Measurements from ENCODE around the gene SVOP. TPM values are rescaled to one million over a fixed set of nuclear protein-coding genes. Genes with fewer than 3 reads are reported as not detected.

SVOP gene
- total and polyA plus RNA-seq, 2 experiments from 2014 or later: not detected

DNA sequence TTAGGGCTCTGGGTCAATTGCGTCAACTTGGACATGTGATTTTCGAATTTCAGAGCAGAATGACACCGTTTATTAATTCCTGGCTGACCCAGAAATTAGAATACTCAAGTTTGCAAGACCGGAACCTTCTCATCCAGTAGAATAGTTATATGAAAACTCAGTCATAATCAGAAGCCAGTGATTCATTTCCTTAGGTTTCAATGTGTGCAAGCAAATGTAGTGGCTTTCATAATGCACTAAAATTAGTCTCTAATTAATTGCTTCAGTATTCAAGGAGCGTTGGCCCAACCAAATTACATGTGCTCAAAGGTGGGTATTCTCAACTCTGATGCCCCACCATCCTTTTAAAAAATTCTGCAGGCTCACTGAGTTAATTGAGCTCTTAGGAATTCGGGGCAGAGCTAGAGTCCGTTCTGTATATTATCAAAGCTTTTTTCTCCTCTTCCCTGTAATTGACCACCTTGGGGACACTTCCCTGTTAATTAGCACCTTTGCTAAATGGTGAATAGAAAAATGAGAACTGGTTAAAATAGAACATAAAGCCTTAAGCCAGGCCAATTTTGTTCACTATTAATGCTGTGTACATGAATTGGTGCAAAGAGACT is 85.6 kb downstream of the SVOP start:
- WGBS, 2 experiments (ENCODE audit: low coverage in 1 of 2, low lambda C conversion rate in 2 of 2, missing lambda C conversion rate in 2 of 2): 34 to 41% methylated on average over 7 of the region's 7 CpGs
- Histone ChIP-seq H4K20me1 (ENCODE audit: insufficient read depth) (no peaks in the 10 kb centered on the region), H3K9me2 (ENCODE audit: insufficient read depth) (no peaks in the 10 kb centered on the region), H3K9ac (no peak overlapping the region), H3K9me3 (ENCODE audit: low read depth) (no peaks in the 10 kb centered on the region), H3K79me2 (ENCODE audit: insufficient read depth) (no peaks in the 10 kb centered on the region), H3F3A (ENCODE audit: insufficient read depth) (no peaks in the 10 kb centered on the region), H3K4me3 (no peak overlapping the region), H3K4me1 (ENCODE audit: insufficient read depth) (no peaks in the 10 kb centered on the region), H3K36me3 (ENCODE audit: low read depth) (no peaks in the 10 kb centered on the region), H3K27ac (no peak overlapping the region), H3K4me2 (ENCODE audit: unreplicated experiment) (no peak overlapping the region), H2AFZ (no peak overlapping the region), H3K27me3 (replicated peaks; ENCODE audit: insufficient read depth) (peaks cover 24% of the 10 kb centered on the region)
- no peak for TF ChIP-seq EZH2phosphoT487 (IDR thresholded peaks at IDR 0.05; ENCODE audit: insufficient read depth, low read depth)
- TF ChIP-seq EZH2 (IDR thresholded peaks at IDR 0.05; ENCODE audit: insufficient read depth, poor library complexity, severe bottlenecking): no peak
- no peak for DNase-seq
- in situ Hi-C loops (cut with MboI): no loop called here

DNA sequence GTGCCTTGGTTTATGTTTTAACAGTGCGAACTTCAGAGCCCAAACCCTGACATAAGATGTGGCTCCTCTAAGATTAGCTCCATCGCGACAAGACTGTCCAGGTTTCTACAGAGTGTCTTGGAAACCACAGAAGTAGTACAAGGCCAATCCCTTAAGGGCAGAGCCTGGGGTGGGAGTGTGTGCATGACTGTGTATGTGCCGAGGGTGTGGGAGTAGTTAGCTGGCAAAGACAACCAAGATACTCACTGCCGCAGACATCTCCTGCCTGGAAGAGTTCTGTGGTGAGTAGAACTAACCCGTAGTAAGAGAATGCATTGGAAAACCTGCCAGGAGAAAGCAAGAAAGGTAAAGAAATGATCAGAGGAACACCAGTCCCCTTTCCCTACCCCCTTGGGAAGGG is 86.9 kb downstream of the SVOP start:
- H3K9ac ChIP-seq: no peak overlapping the region
- no peaks in the 10 kb centered on the region for H4K20me1 ChIP-seq (ENCODE audit: insufficient read depth)
- H3F3A ChIP-seq (ENCODE audit: insufficient read depth): no peaks in the 10 kb centered on the region
- WGBS, 2 experiments (ENCODE audit: low coverage in 1 of 2, low lambda C conversion rate in 2 of 2, missing lambda C conversion rate in 2 of 2): 67 to 75% methylated on average over 6 of the region's 6 CpGs
- H3K4me1 ChIP-seq (ENCODE audit: insufficient read depth): no peaks in the 10 kb centered on the region
- no peak for TF ChIP-seq EZH2phosphoT487 (IDR thresholded peaks at IDR 0.05; ENCODE audit: insufficient read depth, low read depth)
- TF ChIP-seq EZH2 (IDR thresholded peaks at IDR 0.05; ENCODE audit: insufficient read depth, poor library complexity, severe bottlenecking): no peak
- H3K27ac ChIP-seq: no peak overlapping the region
- peaks cover 22% of the 10 kb centered on the region for H3K27me3 ChIP-seq (replicated peaks; ENCODE audit: insufficient read depth)
- no peaks in the 10 kb centered on the region for H3K79me2 ChIP-seq (ENCODE audit: insufficient read depth)
- H2AFZ ChIP-seq: no peak overlapping the region
- no peaks in the 10 kb centered on the region for H3K36me3 ChIP-seq (ENCODE audit: low read depth)
- H3K4me2 ChIP-seq (ENCODE audit: unreplicated experiment): no peak overlapping the region
- H3K9me3 ChIP-seq (ENCODE audit: low read depth): no peaks in the 10 kb centered on the region
- no peak overlapping the region for H3K4me3 ChIP-seq
- in situ Hi-C loops (cut with MboI): no loop called here
- no peaks in the 10 kb centered on the region for H3K9me2 ChIP-seq (ENCODE audit: insufficient read depth)
- DNase-seq: no peak

DNA sequence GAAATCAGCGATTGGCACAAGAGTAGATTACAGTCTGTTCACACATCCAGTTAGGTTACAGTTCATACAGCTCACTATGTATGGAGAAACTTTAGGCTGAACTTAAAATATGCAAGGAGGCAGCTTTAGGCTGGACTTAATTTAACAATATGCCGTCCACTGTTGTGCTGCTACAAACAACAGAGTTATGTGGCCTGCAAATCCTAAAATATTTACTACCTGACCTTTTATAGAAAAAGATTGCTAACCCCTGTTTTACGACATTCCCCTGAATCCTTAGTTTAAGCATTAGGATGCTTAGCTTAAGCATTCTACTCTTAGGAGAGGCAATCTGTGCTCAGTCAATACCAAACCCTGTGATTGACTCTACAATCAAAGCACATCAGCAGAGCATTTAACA is 90.1 kb downstream of the SVOP start:
- in situ Hi-C loops (cut with MboI): no loop called here
- 77 to 80% methylated on average over 3 of the region's 3 CpGs for WGBS, 2 experiments (ENCODE audit: low coverage in 1 of 2, low lambda C conversion rate in 2 of 2, missing lambda C conversion rate in 2 of 2)
- no peak overlapping the region for H3K27ac ChIP-seq

DNA sequence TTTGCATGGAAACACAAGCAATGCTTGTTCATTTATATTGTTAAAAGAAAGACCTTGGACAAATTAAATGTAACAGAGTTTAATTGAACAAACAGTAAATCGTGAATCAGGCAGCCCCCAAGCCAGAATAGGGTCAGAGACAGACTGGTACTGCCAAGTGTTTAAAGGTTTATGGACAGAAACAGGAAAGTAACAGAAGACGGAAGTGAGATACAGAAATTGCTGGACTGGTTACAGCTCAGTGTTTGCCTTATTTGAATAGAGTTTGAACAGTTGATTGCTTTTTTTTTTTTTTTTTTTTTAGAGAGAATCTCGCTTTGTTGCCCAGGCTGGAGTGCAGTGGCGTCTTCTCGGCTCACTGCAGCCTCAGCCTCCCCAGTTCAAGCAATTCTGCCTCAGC is 90.7 kb downstream of the SVOP start:
- H2AFZ ChIP-seq: no peak overlapping the region
- H3K9ac ChIP-seq: no peak overlapping the region
- H3K27ac ChIP-seq: no peak overlapping the region
- H3K9me3 ChIP-seq (ENCODE audit: low read depth): no peaks in the 10 kb centered on the region
- peaks cover 4% of the 10 kb centered on the region; the same call in 1 of the 2 replicates for H3K27me3 ChIP-seq (replicated peaks; ENCODE audit: insufficient read depth)
- H4K20me1 ChIP-seq (ENCODE audit: insufficient read depth): no peaks in the 10 kb centered on the region
- DNase-seq: no peak
- no peak for TF ChIP-seq EZH2 (IDR thresholded peaks at IDR 0.05; ENCODE audit: insufficient read depth, poor library complexity, severe bottlenecking)
- TF ChIP-seq EZH2phosphoT487 (IDR thresholded peaks at IDR 0.05; ENCODE audit: insufficient read depth, low read depth): no peak
- no peaks in the 10 kb centered on the region for H3K79me2 ChIP-seq (ENCODE audit: insufficient read depth)
- WGBS, 2 experiments (ENCODE audit: low coverage in 1 of 2, low lambda C conversion rate in 2 of 2, missing lambda C conversion rate in 2 of 2): 55 to 63% methylated on average over 5 of the region's 5 CpGs
- H3K4me1 ChIP-seq (ENCODE audit: insufficient read depth): no peaks in the 10 kb centered on the region
- H3K9me2 ChIP-seq (ENCODE audit: insufficient read depth): no peaks in the 10 kb centered on the region
- H3K4me3 ChIP-seq: no peak overlapping the region
- H3K4me2 ChIP-seq (ENCODE audit: unreplicated experiment): no peak overlapping the region
- no peaks in the 10 kb centered on the region for H3K36me3 ChIP-seq (ENCODE audit: low read depth)
- in situ Hi-C loops (cut with MboI): no loop called here
- H3F3A ChIP-seq (ENCODE audit: insufficient read depth): no peaks in the 10 kb centered on the region

More for the DNA sequence above, 90.1 kb downstream of the SVOP start:
- Histone ChIP-seq H3K9me2 (ENCODE audit: insufficient read depth) (no peaks in the 10 kb centered on the region), H3F3A (ENCODE audit: insufficient read depth) (no peaks in the 10 kb centered on the region), H3K36me3 (ENCODE audit: low read depth) (no peaks in the 10 kb centered on the region), H3K9ac (no peak overlapping the region), H4K20me1 (ENCODE audit: insufficient read depth) (no peaks in the 10 kb centered on the region), H3K27me3 (replicated peaks; ENCODE audit: insufficient read depth) (peaks cover 4% of the 10 kb centered on the region; the same call in 1 of the 2 replicates), H3K4me2 (ENCODE audit: unreplicated experiment) (no peak overlapping the region), H3K4me3 (no peak overlapping the region), H2AFZ (no peak overlapping the region), H3K79me2 (ENCODE audit: insufficient read depth) (no peaks in the 10 kb centered on the region), H3K4me1 (ENCODE audit: insufficient read depth) (no peaks in the 10 kb centered on the region), H3K9me3 (ENCODE audit: low read depth) (no peaks in the 10 kb centered on the region)
- no peak for TF ChIP-seq EZH2phosphoT487 (IDR thresholded peaks at IDR 0.05; ENCODE audit: insufficient read depth, low read depth)
- TF ChIP-seq EZH2 (IDR thresholded peaks at IDR 0.05; ENCODE audit: insufficient read depth, poor library complexity, severe bottlenecking): no peak
- no peak for DNase-seq
